ENCODE measurements around the gene GALNT18. TPM values are rescaled to one million over a fixed set of nuclear protein-coding genes. Genes with fewer than 3 reads are reported as not detected.

Gene GALNT18
- total RNA-seq, 1 donor from 2014 or later, result 76.9 TPM

- Mint-ChIP-seq H3K9me3 (ENCODE audit: unreplicated experiment) (peaks cover 18% of the 10 kb centered on the region), H3K36me3 (ENCODE audit: unreplicated experiment) (peaks cover 9% of the 10 kb centered on the region), H3K4me1 (ENCODE audit: low read depth, unreplicated experiment) (peaks cover 71% of the 10 kb centered on the region), H3K4me3 (ENCODE audit: unreplicated experiment) (no peak overlapping the region), H3K27ac (ENCODE audit: unreplicated experiment) (no peak overlapping the region), H3K27me3 (ENCODE audit: unreplicated experiment) (peaks cover 18% of the 10 kb centered on the region)
- TF ChIP-seq CTCF (IDR thresholded peaks at IDR 0.05; ENCODE audit: partially characterized antibody, unreplicated experiment), result no peak
- no peak for DNase-seq
These were observed 210.3 kb downstream of the GALNT18 start for GRCh38 chr11:11411401-11411985.

GRCh38 chr11:11409901-11410300 is 211.9 kb downstream of the GALNT18 start:
- H3K36me3 Mint-ChIP-seq (ENCODE audit: unreplicated experiment), result peaks cover 9% of the 10 kb centered on the region
- peaks cover 68% of the 10 kb centered on the region for H3K4me1 Mint-ChIP-seq (ENCODE audit: low read depth, unreplicated experiment)
- no peak overlapping the region for H3K27ac Mint-ChIP-seq (ENCODE audit: unreplicated experiment)
- peaks cover 10% of the 10 kb centered on the region for H3K27me3 Mint-ChIP-seq (ENCODE audit: unreplicated experiment)
- TF ChIP-seq CTCF (IDR thresholded peaks at IDR 0.05; ENCODE audit: partially characterized antibody, unreplicated experiment), result no peak
- DNase-seq, result no peak
- peak overlapping the region; percentile 47 for H3K4me3 Mint-ChIP-seq (ENCODE audit: unreplicated experiment)
- H3K9me3 Mint-ChIP-seq (ENCODE audit: unreplicated experiment), result peaks cover 15% of the 10 kb centered on the region

- H3K4me1 Mint-ChIP-seq (ENCODE audit: low read depth, unreplicated experiment), result peaks cover 73% of the 10 kb centered on the region
- H3K4me3 Mint-ChIP-seq (ENCODE audit: unreplicated experiment), result peak overlapping the region; percentile 28
- no peak overlapping the region for H3K27ac Mint-ChIP-seq (ENCODE audit: unreplicated experiment)
- H3K9me3 Mint-ChIP-seq (ENCODE audit: unreplicated experiment), result peaks cover 12% of the 10 kb centered on the region
- peaks cover 6% of the 10 kb centered on the region for H3K36me3 Mint-ChIP-seq (ENCODE audit: unreplicated experiment)
- TF ChIP-seq CTCF (IDR thresholded peaks at IDR 0.05; ENCODE audit: partially characterized antibody, unreplicated experiment), result no peak
- peaks cover 9% of the 10 kb centered on the region for H3K27me3 Mint-ChIP-seq (ENCODE audit: unreplicated experiment)
- no peak for DNase-seq
These were observed 212.6 kb downstream of the GALNT18 start for GRCh38 chr11:11409224-11409623.

- Mint-ChIP-seq H3K9me3 (ENCODE audit: unreplicated experiment) (peaks cover 11% of the 10 kb centered on the region), H3K36me3 (ENCODE audit: unreplicated experiment) (peaks cover under 1% of the 10 kb centered on the region), H3K27ac (ENCODE audit: unreplicated experiment) (no peak overlapping the region), H3K4me1 (ENCODE audit: low read depth, unreplicated experiment) (peaks cover 73% of the 10 kb centered on the region), H3K4me3 (ENCODE audit: unreplicated experiment) (no peak overlapping the region), H3K27me3 (ENCODE audit: unreplicated experiment) (peaks cover 6% of the 10 kb centered on the region)
- no peak for TF ChIP-seq CTCF (IDR thresholded peaks at IDR 0.05; ENCODE audit: partially characterized antibody, unreplicated experiment)
- no peak for DNase-seq
These were observed 213.2 kb downstream of the GALNT18 start for GRCh38 chr11:11408436-11409221.

- H3K36me3 Mint-ChIP-seq (ENCODE audit: unreplicated experiment), result no peaks in the 10 kb centered on the region
- H3K4me3 Mint-ChIP-seq (ENCODE audit: unreplicated experiment), result peak overlapping the region; percentile 78
- no peak overlapping the region for H3K27ac Mint-ChIP-seq (ENCODE audit: unreplicated experiment)
- no peak for TF ChIP-seq CTCF (IDR thresholded peaks at IDR 0.05; ENCODE audit: partially characterized antibody, unreplicated experiment)
- H3K27me3 Mint-ChIP-seq (ENCODE audit: unreplicated experiment), result peaks cover 6% of the 10 kb centered on the region
- DNase-seq, result peak; percentile 41
- peaks cover 11% of the 10 kb centered on the region for H3K9me3 Mint-ChIP-seq (ENCODE audit: unreplicated experiment)
- H3K4me1 Mint-ChIP-seq (ENCODE audit: low read depth, unreplicated experiment), result peaks cover 67% of the 10 kb centered on the region
These were observed 214.1 kb downstream of the GALNT18 start for GRCh38 chr11:11407763-11408084.
